Common myeloid progenitor, CD34-positive (primary cell): ENCODE data around the gene WFDC13.

ENCODE experiments used
- CTCF ChIA-PET: fragments of 350-600 bp; sonication (Branson Sonifier 250); formaldehyde crosslinking; loops from one replicate; lab custom pipeline; 2021; ENCODE audit warnings: antibody characterized with exemption; lab: Charles Lee
- POLR2A ChIA-PET: fragments of 350-600 bp; sonication (Branson Sonifier 250); formaldehyde crosslinking; loops from one replicate; lab custom pipeline; 2021; ENCODE audit warnings: antibody characterized with exemption; lab: Charles Lee
- DNase-seq, 3 donors: peaks; one replicate each; pipeline versions ENCODE4 v3.0.0 to v3.0.0-alpha.2; 2013
- H3K27ac ChIP-seq, 2 experiments: 1 replicate in 1 of 2; 2 replicates in 1 of 2; pipeline ENCODE4 v1.7.0; 2013; ENCODE audit warnings: inconsistent platforms in 2 of 2, low read length in 2 of 2, mild to moderate bottlenecking in 2 of 2, low read depth in 1 of 2, moderate library complexity in 1 of 2; ENCODE audit not compliant: severe bottlenecking in 2 of 2, insufficient read depth in 1 of 2, poor library complexity in 1 of 2
- H3K27me3 ChIP-seq, 5 experiments: replicated peaks in 2 of 5; 1 replicate in 3 of 5; 2 replicates in 2 of 5; pipeline versions ENCODE4 v1.6.1 to v1.7.0; 2013; ENCODE audit warnings: low read length in 4 of 5, mild to moderate bottlenecking in 2 of 5, moderate library complexity in 2 of 5, inconsistent platforms in 1 of 5; ENCODE audit not compliant: insufficient read depth in 5 of 5, control insufficient read depth in 4 of 5
- H3K36me3 ChIP-seq, 4 experiments: 1 replicate in 2 of 4; 2 replicates in 2 of 4; pipeline versions ENCODE4 v1.6.1 to v1.7.0; 2013; ENCODE audit warnings: low read length in 3 of 4, control low read depth in 1 of 4, mild to moderate bottlenecking in 1 of 4; ENCODE audit not compliant: control insufficient read depth in 4 of 4, insufficient read depth in 4 of 4
- H3K4me1 ChIP-seq, 4 experiments: 1 replicate in 3 of 4; 2 replicates in 1 of 4; pipeline versions ENCODE4 v1.6.1 to v1.7.1; 2013; ENCODE audit warnings: low read length in 3 of 4, mild to moderate bottlenecking in 3 of 4, control low read depth in 1 of 4, inconsistent platforms in 1 of 4, moderate library complexity in 1 of 4; ENCODE audit not compliant: control insufficient read depth in 4 of 4, insufficient read depth in 4 of 4; ENCODE audit errors: control extremely low read depth in 1 of 4
- H3K4me3 ChIP-seq, 7 experiments: 1 replicate in 4 of 7; 2 replicates in 3 of 7; pipeline versions ENCODE4 v1.5.1 to v1.7.0; 2013; ENCODE audit warnings: mild to moderate bottlenecking in 7 of 7, low read length in 6 of 7, moderate library complexity in 6 of 7, inconsistent platforms in 2 of 7, low read depth in 2 of 7, control low read depth in 1 of 7; ENCODE audit not compliant: insufficient read depth in 4 of 7, control insufficient read depth in 1 of 7; ENCODE audit errors: extremely low read depth in 1 of 7
- H3K9me3 ChIP-seq, 5 experiments: 1 replicate in 4 of 5; 2 replicates in 1 of 5; pipeline versions ENCODE4 v1.6.1 to v1.7.1; 2013; ENCODE audit warnings: low read length in 4 of 5, mild to moderate bottlenecking in 2 of 5, inconsistent platforms in 1 of 5, low read depth in 1 of 5, moderate library complexity in 1 of 5; ENCODE audit not compliant: control insufficient read depth in 4 of 5, insufficient read depth in 2 of 5; ENCODE audit errors: control extremely low read depth in 1 of 5
- WGBS: methylation state at CpG from one replicate; pipeline ENCODE4 v1.1.5; 2013; ENCODE audit not compliant: insufficient coverage; 5-methylcytosine and 5-hydroxymethylcytosine counted together

Gene WFDC13

DNA sequence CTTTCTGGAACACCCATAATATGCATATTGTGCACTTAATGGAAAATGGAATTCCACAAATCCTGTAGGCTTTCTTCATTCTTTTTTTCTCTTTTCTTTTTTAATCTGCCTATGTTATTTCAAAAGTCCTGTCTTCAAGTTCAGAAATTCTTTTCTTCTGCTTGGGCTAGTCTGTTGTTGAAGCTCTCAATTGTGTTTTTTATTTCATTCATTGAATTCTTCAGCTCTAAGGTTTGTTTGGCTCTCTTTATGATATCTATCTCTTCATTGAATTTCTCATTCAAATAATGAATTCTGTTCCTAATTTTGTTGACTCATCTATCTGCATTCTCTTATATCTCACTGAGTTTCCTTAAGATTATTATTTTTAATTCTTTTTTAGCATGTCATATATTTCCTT lies 30.4 kb downstream of the WFDC13 start:
- peaks cover 0 to 19% (median 6%) of the 10 kb centered on the region in 5 experiments for H3K9me3 ChIP-seq
- H3K4me3 ChIP-seq = no peak overlapping the region
- peaks cover 0 to 2% (median 0%) of the 10 kb centered on the region in 5 experiments for H3K27me3 ChIP-seq
- no peaks in the 10 kb centered on the region for H3K4me1 ChIP-seq
- ChIA-PET CTCF (no interaction called here), POLR2A (no interaction called here)
- H3K36me3 ChIP-seq = no peaks in the 10 kb centered on the region
- H3K27ac ChIP-seq = no peak overlapping the region
- DNase-seq = no peak

DNA sequence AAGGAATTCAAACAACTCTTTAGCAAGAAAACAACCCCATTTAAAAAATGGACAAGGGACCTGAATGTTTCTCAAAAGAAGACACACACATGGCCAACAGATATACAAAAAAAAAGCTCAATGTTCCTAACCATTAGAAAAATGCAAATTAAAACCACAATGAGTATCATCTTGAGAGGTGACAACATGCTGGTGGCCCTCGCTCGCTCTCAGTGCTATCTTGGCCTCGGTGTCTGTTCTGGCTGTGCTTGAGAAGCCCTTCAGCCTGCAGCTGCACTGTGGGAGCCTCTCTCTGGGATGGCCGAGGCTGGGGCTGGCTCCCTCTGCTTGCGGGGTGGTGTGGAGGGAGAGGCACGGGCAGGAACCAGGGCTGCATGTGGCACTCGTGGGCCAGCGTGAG lies 33.7 kb downstream of the WFDC13 start:
- no peaks in the 10 kb centered on the region for H3K4me1 ChIP-seq
- H3K4me3 ChIP-seq = no peak overlapping the region
- no peak overlapping the region for H3K27ac ChIP-seq
- H3K9me3 ChIP-seq = peaks cover 0 to 19% (median 6%) of the 10 kb centered on the region in 5 experiments
- peaks cover 0 to 4% (median 0%) of the 10 kb centered on the region in 5 experiments for H3K27me3 ChIP-seq
- ChIA-PET CTCF (no interaction called here), POLR2A (no interaction called here)
- H3K36me3 ChIP-seq = no peaks in the 10 kb centered on the region
- DNase-seq = no peak
- 93% methylated on average over 8 of the region's 8 CpGs for WGBS

DNA sequence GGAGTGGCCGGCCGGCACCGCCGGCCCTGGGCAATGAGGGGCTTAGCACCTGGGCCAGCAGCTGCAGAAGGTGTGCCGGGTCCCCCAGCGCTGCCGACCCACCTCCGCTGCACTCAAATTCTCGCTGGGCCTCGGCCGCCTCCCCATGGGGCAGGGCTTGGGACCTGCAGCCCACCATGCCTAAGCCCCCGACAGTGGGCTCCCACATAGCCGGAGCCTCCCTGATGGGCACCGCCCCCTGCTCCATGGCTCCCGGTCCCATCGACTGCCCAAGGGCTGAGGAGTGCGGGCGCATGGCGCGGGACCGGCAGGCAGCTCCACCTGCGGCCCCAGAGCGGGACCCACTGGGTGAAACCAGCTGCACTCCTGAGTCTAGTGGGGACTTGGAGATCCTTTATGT lies 34.1 kb downstream of the WFDC13 start:
- Histone ChIP-seq H3K4me1 (no peaks in the 10 kb centered on the region), H3K27ac (no peak overlapping the region), H3K27me3 (peaks cover 0 to 4% (median 0%) of the 10 kb centered on the region in 5 experiments), H3K4me3 (no peak overlapping the region), H3K9me3 (peaks cover 0 to 19% (median 6%) of the 10 kb centered on the region in 5 experiments), H3K36me3 (no peaks in the 10 kb centered on the region)
- 96% methylated on average over 23 of the region's 23 CpGs for WGBS
- no peak for DNase-seq
- POLR2A ChIA-PET = no interaction called here
- CTCF ChIA-PET = no interaction called here

DNA sequence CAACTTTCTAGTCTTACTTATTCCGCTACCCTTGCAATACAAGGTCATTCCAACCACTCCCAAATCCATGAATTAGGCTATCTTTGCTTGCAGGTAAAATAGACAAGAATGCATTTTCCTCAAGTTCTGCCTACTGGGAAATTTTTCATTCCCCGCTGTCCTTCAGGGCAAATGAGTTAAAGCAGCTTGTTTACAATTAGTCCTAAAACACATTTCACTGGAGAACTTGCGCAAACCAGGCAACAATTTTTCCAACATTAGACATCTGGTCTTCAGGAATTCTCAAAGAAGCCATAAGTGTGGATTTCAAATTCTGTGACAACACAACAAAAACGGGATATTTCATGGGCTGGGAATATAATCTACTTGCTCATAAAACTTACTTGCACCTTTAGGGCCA lies 40.8 kb downstream of the WFDC13 start:
- Histone ChIP-seq H3K4me1 (no peaks in the 10 kb centered on the region), H3K27me3 (peaks cover 0 to 6% (median 4%) of the 10 kb centered on the region in 5 experiments), H3K4me3 (no peak overlapping the region), H3K27ac (no peak overlapping the region), H3K36me3 (no peaks in the 10 kb centered on the region), H3K9me3 (no peaks in the 10 kb centered on the region)
- ChIA-PET POLR2A (no interaction called here), CTCF (interaction anchor here (1.3 kb wide), 1 partner anchor 28 kb away, joined by 3 read pairs; no protein-coding TSS in a partner anchor)
- 100% methylated on average over 3 of the region's 4 CpGs for WGBS
- DNase-seq = no peak

DNA sequence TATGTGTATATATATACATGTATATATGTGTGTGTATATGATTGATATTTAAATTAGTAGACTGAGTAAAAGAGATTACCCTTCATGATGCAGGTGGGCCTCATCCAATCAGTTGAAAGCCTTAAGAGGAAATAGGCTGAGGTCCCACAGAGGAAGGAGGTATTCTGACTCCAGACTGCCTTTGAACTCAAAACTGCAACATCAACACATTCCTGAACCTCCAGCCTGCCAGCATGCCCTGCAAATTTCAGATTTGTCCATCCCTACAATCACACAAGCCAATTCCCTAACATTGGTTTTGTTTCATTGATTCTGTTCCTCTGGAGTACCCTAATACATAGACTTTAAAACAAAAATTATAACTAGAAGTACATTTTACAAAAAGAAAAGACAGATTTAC lies 43.2 kb downstream of the WFDC13 start:
- no peak overlapping the region for H3K27ac ChIP-seq
- ChIA-PET CTCF (no interaction called here), POLR2A (no interaction called here)
- no peak for DNase-seq
- H3K36me3 ChIP-seq = no peaks in the 10 kb centered on the region
- H3K4me1 ChIP-seq = no peaks in the 10 kb centered on the region
- no peak overlapping the region for H3K4me3 ChIP-seq
- H3K27me3 ChIP-seq = peaks cover 0 to 11% (median 6%) of the 10 kb centered on the region in 5 experiments
- no peaks in the 10 kb centered on the region for H3K9me3 ChIP-seq

DNA sequence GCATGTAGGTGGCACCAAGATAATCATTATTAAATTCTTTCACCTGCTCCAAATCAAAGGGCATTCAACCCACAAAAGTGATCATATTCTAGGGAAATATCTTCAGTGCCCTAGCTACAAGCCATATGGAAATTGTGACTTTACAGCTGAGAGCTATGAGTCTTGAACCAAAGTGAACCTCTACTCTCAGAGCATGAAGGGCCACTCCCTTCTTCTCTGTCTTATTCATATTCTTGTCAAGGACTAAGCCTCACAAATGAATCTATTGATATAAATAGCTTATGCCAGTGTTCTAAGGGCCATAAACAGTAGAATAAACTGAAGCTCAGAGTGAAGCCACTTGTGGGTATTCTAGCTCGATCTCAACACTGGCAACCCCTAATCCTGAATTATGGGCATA lies 49.9 kb downstream of the WFDC13 start:
- H3K4me1 ChIP-seq = no peaks in the 10 kb centered on the region
- no peak overlapping the region for H3K27ac ChIP-seq
- no peak for DNase-seq
- 100% methylated on average over 1 of the region's 1 CpG for WGBS
- CTCF ChIA-PET = no interaction called here
- H3K36me3 ChIP-seq = no peaks in the 10 kb centered on the region
- no peaks in the 10 kb centered on the region for H3K9me3 ChIP-seq
- H3K27me3 ChIP-seq = peaks cover 0 to 10% (median 4%) of the 10 kb centered on the region in 5 experiments
- POLR2A ChIA-PET = interaction anchor here (0.6 kb wide), 1 partner anchor 308 kb away, joined by 8 read pairs; no protein-coding TSS in a partner anchor
- no peak overlapping the region for H3K4me3 ChIP-seq

DNA sequence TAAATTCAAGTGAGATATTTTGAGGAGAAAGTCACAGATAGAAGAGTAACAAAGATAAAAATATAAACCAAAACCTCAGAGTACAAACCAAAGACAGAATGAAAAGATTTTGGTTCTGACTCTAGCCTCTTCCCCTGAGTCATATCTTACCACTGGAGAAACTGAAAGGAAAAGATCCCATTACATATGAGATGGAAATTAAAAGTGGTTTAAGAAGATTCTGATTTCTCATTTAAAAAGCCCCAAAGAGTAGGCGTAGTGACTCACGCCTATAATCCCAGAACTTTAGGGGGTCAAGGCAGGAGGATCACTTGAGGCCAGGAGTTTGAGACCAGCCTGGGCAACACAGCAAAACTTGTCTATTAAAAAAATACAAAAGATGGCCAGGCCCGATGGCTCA lies 50.9 kb downstream of the WFDC13 start:
- Histone ChIP-seq H3K36me3 (no peaks in the 10 kb centered on the region), H3K9me3 (no peaks in the 10 kb centered on the region), H3K27ac (no peak overlapping the region), H3K27me3 (peaks cover 0 to 10% (median 3%) of the 10 kb centered on the region in 5 experiments), H3K4me3 (no peak overlapping the region), H3K4me1 (no peaks in the 10 kb centered on the region)
- WGBS = 100% methylated on average over 2 of the region's 3 CpGs
- CTCF ChIA-PET = no interaction called here
- POLR2A ChIA-PET = no interaction called here
- DNase-seq = no peak
